Testis (tissue), 2 donors: Measurements from ENCODE around the gene TFDP2.

ENCODE experiments used
- CTCF ChIP-seq, 3 experiments: fragments of 450-650 bp in 2 of 3; fragments of 200-600 bp in 1 of 3; sonication (generic) in 1 of 3; IDR thresholded peaks; one replicate each; pipeline ENCODE4 v1.5.1; 2016 to 2019; ENCODE audit warnings: antibody characterized with exemption in 3 of 3, mild to moderate bottlenecking in 2 of 3, moderate library complexity in 1 of 3
- POLR2A ChIP-seq: fragments of 450-650 bp; IDR thresholded peaks from one replicate; pipeline ENCODE4 v1.6.1; 2017; ENCODE audit warnings: antibody characterized with exemption, mild to moderate bottlenecking, moderate library complexity

- TF ChIP-seq CTCF (IDR thresholded peaks at IDR 0.05) (no peak), POLR2A (no peak)
Measured at GRCh38 chr3:142118911-142119310, 30.4 kb downstream of the TFDP2 start.
